HepG2 (cell line): ENCODE data around the gene HDDC3. TPM values are rescaled to one million over a fixed set of nuclear protein-coding genes. Genes with fewer than 3 reads are reported as not detected.

ENCODE experiments used
- AGO1 ChIP-seq: fragments of 200-400 bp; formaldehyde crosslinking; IDR thresholded peaks from 2 replicates; pipeline ENCODE4 v1.6.1; 2017; ENCODE audit warnings: mild to moderate bottlenecking, low read depth, low read length, moderate library complexity; ENCODE audit not compliant: poor library complexity, severe bottlenecking
- AKAP8 ChIP-seq: sonication (generic); formaldehyde crosslinking; IDR thresholded peaks from 2 replicates; pipeline ENCODE4 v1.5.1; 2020; ENCODE audit warnings: mild to moderate bottlenecking, missing genetic modification reagents
- KMT2B ChIP-seq: IDR thresholded peaks from 2 replicates; pipeline ENCODE4 v1.6.1; 2016; ENCODE audit warnings: missing genetic modification reagents, missing compliant biosample characterization
- MED8 ChIP-seq: sonication (generic); formaldehyde crosslinking; IDR thresholded peaks from 2 replicates; pipeline ENCODE4 v1.8.1; 2023; ENCODE audit warnings: mild to moderate bottlenecking, missing genetic modification reagents; ENCODE audit not compliant: insufficient replicate concordance
- PHF8 ChIP-seq: sonication (generic); formaldehyde crosslinking; IDR thresholded peaks from 2 replicates; pipeline ENCODE4 v1.5.0; 2020; ENCODE audit warnings: missing genetic modification reagents
- SRSF1 ChIP-seq: fragments of 200-400 bp; formaldehyde crosslinking; optimal IDR thresholded peaks from 2 replicates; pipeline ENCODE3; 2017; ENCODE audit warnings: mild to moderate bottlenecking, low read depth, low read length, moderate library complexity
- ZNF124 ChIP-seq: sonication (generic); formaldehyde crosslinking; IDR thresholded peaks from 2 replicates; pipeline ENCODE4 v1.4.0; 2020; ENCODE audit warnings: missing genetic modification reagents
- ZNF136 ChIP-seq: sonication (generic); formaldehyde crosslinking; IDR thresholded peaks from 2 replicates; pipeline ENCODE4 v1.8.1; 2022; ENCODE audit warnings: low read depth, mild to moderate bottlenecking, moderate library complexity, missing genetic modification reagents
- ZNF296 ChIP-seq: sonication (generic); formaldehyde crosslinking; conservative IDR thresholded peaks from 2 replicates; pipeline ENCODE4 v1.5.0; 2020; ENCODE audit warnings: mild to moderate bottlenecking, missing genetic modification reagents
- ZNF317 ChIP-seq: sonication (generic); formaldehyde crosslinking; IDR thresholded peaks from 2 replicates; pipeline ENCODE4 v1.5.0; 2020; ENCODE audit warnings: mild to moderate bottlenecking, missing genetic modification reagents
- ZNF432 ChIP-seq: sonication (generic); formaldehyde crosslinking; IDR thresholded peaks from 2 replicates; pipeline ENCODE4 v1.5.0; 2020; ENCODE audit warnings: missing genetic modification reagents, mild to moderate bottlenecking, borderline replicate concordance
- ZNF678 ChIP-seq: sonication (generic); formaldehyde crosslinking; IDR thresholded peaks from 2 replicates; pipeline ENCODE4 v1.4.0; 2020; ENCODE audit warnings: mild to moderate bottlenecking, missing genetic modification reagents
- ZNF878 ChIP-seq: sonication (generic); formaldehyde crosslinking; IDR thresholded peaks from 2 replicates; pipeline ENCODE4 v1.8.1; 2023; ENCODE audit warnings: mild to moderate bottlenecking, missing genetic modification reagents, moderate library complexity
- polyA plus RNA-seq, 8 experiments: library from polyadenylated mRNA; depleted of rRNA in 3 of 8; stranded (reverse) in 7 of 8; unstranded in 1 of 8; fragments of >200 nt; fragmentation: Illumina TruSeq in 4 of 8; extraction: Trizol in 4 of 8; gene quantifications; 2 replicates each; pipeline versions ENCODE4 v1.2.1 to v1.2.3, GENCODE V29; 2011 to 2016; ENCODE audit warnings: low read depth in 4 of 8, missing spikeins in 1 of 8, mixed read lengths in 1 of 8; ENCODE audit not compliant: insufficient read depth in 1 of 8
- total RNA-seq, 5 experiments: library from RNA; depleted of rRNA; stranded (reverse); fragments of >200 nt; fragmentation: Illumina TruSeq; extraction: Trizol; gene quantifications; 2 replicates each; pipeline ENCODE4 v1.2.3, GENCODE V29; 2016; ENCODE audit warnings: low read depth in 1 of 5
- TF ChIP-seq, protein P1 (sequence below): sonication (generic); formaldehyde crosslinking; IDR thresholded peaks from 2 replicates; pipeline ENCODE4 v1.5.0; 2020; ENCODE audit warnings: mild to moderate bottlenecking, missing genetic modification reagents
- TF ChIP-seq, protein P2 (sequence below): IDR thresholded peaks from 2 replicates; pipeline ENCODE4 v1.6.1; 2016; ENCODE audit warnings: low read depth, missing genetic modification reagents, missing compliant biosample characterization
- TF ChIP-seq, protein P3 (sequence below): IDR thresholded peaks from 2 replicates; pipeline ENCODE4 v1.4.0; 2020; ENCODE audit warnings: mild to moderate bottlenecking, missing genetic modification reagents
- TF ChIP-seq, protein P4 (sequence below): IDR thresholded peaks from 2 replicates; pipeline ENCODE4 v1.6.1; 2012; ENCODE audit warnings: inconsistent platforms

Gene HDDC3
- total and polyA plus RNA-seq, 2 of the 13 experiments (the other 11 are each of a cell fraction or from before 2014, with no cell fraction given): 18.7 to 28.3 TPM

DNA sequence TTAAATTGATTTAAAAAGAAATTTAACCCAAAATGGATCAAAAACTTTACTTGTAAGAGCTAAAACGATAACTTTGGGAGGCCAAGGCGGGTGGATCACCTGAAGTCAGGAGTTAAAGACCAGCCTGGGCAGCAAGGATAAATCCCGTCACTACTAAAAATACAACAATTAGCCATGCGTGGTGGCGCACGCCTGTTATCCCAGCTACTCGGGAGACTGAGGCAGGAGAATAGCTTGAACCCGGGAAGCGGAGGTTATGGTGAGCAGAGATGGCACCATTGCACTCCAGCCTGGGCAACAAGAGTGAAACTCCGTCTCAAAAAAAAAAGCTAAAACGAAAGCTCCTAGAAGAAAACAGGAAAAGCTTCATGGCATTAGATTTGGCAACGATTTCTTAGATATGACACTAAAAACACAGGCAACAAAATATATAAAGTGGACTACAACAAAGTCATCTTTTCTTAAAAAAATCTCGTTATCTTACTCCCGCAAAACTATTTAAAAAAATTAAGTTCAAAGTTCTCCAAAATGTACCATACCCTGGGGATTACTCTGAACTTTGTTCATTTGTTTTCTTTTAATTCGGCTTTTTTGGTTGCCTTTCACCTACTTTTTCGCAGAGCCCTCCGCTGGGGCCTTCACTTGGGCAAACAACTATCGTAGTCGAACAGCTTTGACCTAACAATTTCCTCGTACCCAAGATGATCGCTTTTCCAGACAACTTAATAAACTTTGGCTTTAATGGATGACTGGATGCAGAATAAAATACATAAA lies 2.9 kb downstream of the HDDC3 start (continued):
- no peak for TF ChIP-seq AGO1
- TF ChIP-seq ZNF432 (CRISPR knock-in tag): no peak
- TF ChIP-seq ZNF136 (CRISPR knock-in tag): no peak
- TF ChIP-seq KMT2B (CRISPR knock-in tag): no peak
- TF ChIP-seq, protein P1, sequence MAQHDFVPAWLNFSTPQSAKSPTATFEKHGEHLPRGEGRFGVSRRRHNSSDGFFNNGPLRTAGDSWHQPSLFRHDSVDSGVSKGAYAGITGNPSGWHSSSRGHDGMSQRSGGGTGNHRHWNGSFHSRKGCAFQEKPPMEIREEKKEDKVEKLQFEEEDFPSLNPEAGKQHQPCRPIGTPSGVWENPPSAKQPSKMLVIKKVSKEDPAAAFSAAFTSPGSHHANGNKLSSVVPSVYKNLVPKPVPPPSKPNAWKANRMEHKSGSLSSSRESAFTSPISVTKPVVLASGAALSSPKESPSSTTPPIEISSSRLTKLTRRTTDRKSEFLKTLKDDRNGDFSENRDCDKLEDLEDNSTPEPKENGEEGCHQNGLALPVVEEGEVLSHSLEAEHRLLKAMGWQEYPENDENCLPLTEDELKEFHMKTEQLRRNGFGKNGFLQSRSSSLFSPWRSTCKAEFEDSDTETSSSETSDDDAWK (CRISPR knock-in tag): no peak
- TF ChIP-seq, protein P2, sequence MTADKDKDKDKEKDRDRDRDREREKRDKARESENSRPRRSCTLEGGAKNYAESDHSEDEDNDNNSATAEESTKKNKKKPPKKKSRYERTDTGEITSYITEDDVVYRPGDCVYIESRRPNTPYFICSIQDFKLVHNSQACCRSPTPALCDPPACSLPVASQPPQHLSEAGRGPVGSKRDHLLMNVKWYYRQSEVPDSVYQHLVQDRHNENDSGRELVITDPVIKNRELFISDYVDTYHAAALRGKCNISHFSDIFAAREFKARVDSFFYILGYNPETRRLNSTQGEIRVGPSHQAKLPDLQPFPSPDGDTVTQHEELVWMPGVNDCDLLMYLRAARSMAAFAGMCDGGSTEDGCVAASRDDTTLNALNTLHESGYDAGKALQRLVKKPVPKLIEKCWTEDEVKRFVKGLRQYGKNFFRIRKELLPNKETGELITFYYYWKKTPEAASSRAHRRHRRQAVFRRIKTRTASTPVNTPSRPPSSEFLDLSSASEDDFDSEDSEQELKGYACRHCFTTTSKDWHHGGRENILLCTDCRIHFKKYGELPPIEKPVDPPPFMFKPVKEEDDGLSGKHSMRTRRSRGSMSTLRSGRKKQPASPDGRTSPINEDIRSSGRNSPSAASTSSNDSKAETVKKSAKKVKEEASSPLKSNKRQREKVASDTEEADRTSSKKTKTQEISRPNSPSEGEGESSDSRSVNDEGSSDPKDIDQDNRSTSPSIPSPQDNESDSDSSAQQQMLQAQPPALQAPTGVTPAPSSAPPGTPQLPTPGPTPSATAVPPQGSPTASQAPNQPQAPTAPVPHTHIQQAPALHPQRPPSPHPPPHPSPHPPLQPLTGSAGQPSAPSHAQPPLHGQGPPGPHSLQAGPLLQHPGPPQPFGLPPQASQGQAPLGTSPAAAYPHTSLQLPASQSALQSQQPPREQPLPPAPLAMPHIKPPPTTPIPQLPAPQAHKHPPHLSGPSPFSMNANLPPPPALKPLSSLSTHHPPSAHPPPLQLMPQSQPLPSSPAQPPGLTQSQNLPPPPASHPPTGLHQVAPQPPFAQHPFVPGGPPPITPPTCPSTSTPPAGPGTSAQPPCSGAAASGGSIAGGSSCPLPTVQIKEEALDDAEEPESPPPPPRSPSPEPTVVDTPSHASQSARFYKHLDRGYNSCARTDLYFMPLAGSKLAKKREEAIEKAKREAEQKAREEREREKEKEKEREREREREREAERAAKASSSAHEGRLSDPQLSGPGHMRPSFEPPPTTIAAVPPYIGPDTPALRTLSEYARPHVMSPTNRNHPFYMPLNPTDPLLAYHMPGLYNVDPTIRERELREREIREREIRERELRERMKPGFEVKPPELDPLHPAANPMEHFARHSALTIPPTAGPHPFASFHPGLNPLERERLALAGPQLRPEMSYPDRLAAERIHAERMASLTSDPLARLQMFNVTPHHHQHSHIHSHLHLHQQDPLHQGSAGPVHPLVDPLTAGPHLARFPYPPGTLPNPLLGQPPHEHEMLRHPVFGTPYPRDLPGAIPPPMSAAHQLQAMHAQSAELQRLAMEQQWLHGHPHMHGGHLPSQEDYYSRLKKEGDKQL (CRISPR knock-in tag): no peak
- TF ChIP-seq, protein P3, sequence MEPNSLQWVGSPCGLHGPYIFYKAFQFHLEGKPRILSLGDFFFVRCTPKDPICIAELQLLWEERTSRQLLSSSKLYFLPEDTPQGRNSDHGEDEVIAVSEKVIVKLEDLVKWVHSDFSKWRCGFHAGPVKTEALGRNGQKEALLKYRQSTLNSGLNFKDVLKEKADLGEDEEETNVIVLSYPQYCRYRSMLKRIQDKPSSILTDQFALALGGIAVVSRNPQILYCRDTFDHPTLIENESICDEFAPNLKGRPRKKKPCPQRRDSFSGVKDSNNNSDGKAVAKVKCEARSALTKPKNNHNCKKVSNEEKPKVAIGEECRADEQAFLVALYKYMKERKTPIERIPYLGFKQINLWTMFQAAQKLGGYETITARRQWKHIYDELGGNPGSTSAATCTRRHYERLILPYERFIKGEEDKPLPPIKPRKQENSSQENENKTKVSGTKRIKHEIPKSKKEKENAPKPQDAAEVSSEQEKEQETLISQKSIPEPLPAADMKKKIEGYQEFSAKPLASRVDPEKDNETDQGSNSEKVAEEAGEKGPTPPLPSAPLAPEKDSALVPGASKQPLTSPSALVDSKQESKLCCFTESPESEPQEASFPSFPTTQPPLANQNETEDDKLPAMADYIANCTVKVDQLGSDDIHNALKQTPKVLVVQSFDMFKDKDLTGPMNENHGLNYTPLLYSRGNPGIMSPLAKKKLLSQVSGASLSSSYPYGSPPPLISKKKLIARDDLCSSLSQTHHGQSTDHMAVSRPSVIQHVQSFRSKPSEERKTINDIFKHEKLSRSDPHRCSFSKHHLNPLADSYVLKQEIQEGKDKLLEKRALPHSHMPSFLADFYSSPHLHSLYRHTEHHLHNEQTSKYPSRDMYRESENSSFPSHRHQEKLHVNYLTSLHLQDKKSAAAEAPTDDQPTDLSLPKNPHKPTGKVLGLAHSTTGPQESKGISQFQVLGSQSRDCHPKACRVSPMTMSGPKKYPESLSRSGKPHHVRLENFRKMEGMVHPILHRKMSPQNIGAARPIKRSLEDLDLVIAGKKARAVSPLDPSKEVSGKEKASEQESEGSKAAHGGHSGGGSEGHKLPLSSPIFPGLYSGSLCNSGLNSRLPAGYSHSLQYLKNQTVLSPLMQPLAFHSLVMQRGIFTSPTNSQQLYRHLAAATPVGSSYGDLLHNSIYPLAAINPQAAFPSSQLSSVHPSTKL (CRISPR knock-in tag): no peak
- no peak for TF ChIP-seq ZNF878 (CRISPR knock-in tag)
- TF ChIP-seq PHF8: no peak
- TF ChIP-seq SRSF1: no peak
- no peak for TF ChIP-seq ZNF296
- no peak for TF ChIP-seq MED8 (CRISPR knock-in tag)
- TF ChIP-seq AKAP8 (CRISPR knock-in tag): no peak
- no peak for TF ChIP-seq ZNF124
- TF ChIP-seq, protein P4, sequence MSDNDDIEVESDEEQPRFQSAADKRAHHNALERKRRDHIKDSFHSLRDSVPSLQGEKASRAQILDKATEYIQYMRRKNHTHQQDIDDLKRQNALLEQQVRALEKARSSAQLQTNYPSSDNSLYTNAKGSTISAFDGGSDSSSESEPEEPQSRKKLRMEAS: no peak
- TF ChIP-seq ZNF317: no peak
- no peak for TF ChIP-seq ZNF678 (CRISPR knock-in tag)
